Mucosa of gallbladder (tissue), 1 donor: Measurements from ENCODE around the gene CFAP61. TPM values are rescaled to one million over a fixed set of nuclear protein-coding genes. Genes with fewer than 3 reads are reported as not detected.
"Not testable (repeated sequence)": the region's sequence is repeated elsewhere in the genome, so short reads cannot be mapped to it uniquely, and the experiment has no call there.

Source experiments
- DNase-seq: peaks from one replicate; pipeline ENCODE4 v3.0.0-alpha.2; 2020; ENCODE audit warnings: low spot score
- total RNA-seq: library from RNA; stranded (reverse); gene quantifications from one replicate; pipeline ENCODE4 v1.2.1, GENCODE V29; 2021
- donor health status: DM: no; HTN: no; CAD: no.

CFAP61 gene
- total RNA-seq, 1 donor from 2014 or later = 0.78 TPM

GRCh38 chr20:20092827-20093226 lies 40.5 kb downstream of the CFAP61 start:
- no peak for DNase-seq

- no peak for DNase-seq
Observed at GRCh38 chr20:20094410-20094809, 42.1 kb downstream of the CFAP61 start.

- DNase-seq = no peak
Observed at GRCh38 chr20:20095114-20095872, 43.0 kb downstream of the CFAP61 start.

GRCh38 chr20:20096421-20096820 lies 44.1 kb downstream of the CFAP61 start:
- DNase-seq = no peak

- DNase-seq = no peak
Observed at GRCh38 chr20:20100881-20101280, 48.5 kb downstream of the CFAP61 start.

GRCh38 chr20:20102163-20102562 lies 49.8 kb downstream of the CFAP61 start:
- no peak for DNase-seq

- no peak for DNase-seq
Observed at GRCh38 chr20:20102716-20103258, 50.5 kb downstream of the CFAP61 start.

- DNase-seq = no peak
Observed at GRCh38 chr20:20103486-20103885, 51.2 kb downstream of the CFAP61 start.

- not testable (repeated sequence) for DNase-seq
Observed at GRCh38 chr20:20123187-20123586, 70.9 kb downstream of the CFAP61 start.

GRCh38 chr20:20130399-20130798 lies 78.1 kb downstream of the CFAP61 start:
- no peak for DNase-seq

GRCh38 chr20:20134941-20135575 lies 82.7 kb downstream of the CFAP61 start:
- DNase-seq = no peak

GRCh38 chr20:20136313-20136712 lies 84.0 kb downstream of the CFAP61 start:
- DNase-seq = no peak

GRCh38 chr20:20137851-20138250 lies 85.5 kb downstream of the CFAP61 start:
- no peak for DNase-seq

GRCh38 chr20:20138301-20139064 lies 86.2 kb downstream of the CFAP61 start:
- DNase-seq = no peak

- no peak for DNase-seq
Observed at GRCh38 chr20:20139403-20139802, 87.1 kb downstream of the CFAP61 start.

GRCh38 chr20:20143165-20143564 lies 90.8 kb downstream of the CFAP61 start:
- no peak for DNase-seq

- no peak for DNase-seq
Observed at GRCh38 chr20:20143646-20144045, 91.3 kb downstream of the CFAP61 start.

GRCh38 chr20:20148779-20149178 lies 96.4 kb downstream of the CFAP61 start:
- no peak for DNase-seq

- no peak for DNase-seq
Observed at GRCh38 chr20:20150241-20150640, 97.9 kb downstream of the CFAP61 start.

GRCh38 chr20:20160520-20160919 lies 108.2 kb downstream of the CFAP61 start:
- no peak for DNase-seq

- no peak for DNase-seq
Observed at GRCh38 chr20:20161611-20162010, 109.3 kb downstream of the CFAP61 start.

- DNase-seq = no peak
Observed at GRCh38 chr20:20167698-20168097, 115.4 kb downstream of the CFAP61 start.
